Measurements from ENCODE around the gene PP2D1.
"Not testable (repeated sequence)": the region's sequence is repeated elsewhere in the genome, so short reads cannot be mapped to it uniquely, and the experiment has no call there.

DNA sequence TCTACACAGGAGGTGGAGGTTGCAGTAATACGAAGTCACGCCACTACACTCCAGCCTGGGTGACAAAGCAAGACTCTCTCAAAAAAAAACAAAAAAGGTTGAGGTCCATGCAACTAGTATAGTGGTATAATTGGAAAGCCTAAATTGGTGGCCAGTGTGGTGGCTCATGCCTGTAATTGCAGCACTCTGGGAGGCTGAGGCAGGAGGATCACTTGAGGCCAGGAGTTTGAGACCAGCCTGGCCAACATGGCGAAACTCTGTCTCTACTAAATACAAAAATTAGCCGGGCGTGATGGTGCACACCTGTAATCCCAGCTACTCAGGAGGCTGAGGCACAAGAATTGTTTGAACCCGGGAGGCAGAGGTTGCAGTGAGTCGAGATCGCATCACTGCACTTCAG is 23.2 kb downstream of the PP2D1 start:
- TF ChIP-seq, protein P1, sequence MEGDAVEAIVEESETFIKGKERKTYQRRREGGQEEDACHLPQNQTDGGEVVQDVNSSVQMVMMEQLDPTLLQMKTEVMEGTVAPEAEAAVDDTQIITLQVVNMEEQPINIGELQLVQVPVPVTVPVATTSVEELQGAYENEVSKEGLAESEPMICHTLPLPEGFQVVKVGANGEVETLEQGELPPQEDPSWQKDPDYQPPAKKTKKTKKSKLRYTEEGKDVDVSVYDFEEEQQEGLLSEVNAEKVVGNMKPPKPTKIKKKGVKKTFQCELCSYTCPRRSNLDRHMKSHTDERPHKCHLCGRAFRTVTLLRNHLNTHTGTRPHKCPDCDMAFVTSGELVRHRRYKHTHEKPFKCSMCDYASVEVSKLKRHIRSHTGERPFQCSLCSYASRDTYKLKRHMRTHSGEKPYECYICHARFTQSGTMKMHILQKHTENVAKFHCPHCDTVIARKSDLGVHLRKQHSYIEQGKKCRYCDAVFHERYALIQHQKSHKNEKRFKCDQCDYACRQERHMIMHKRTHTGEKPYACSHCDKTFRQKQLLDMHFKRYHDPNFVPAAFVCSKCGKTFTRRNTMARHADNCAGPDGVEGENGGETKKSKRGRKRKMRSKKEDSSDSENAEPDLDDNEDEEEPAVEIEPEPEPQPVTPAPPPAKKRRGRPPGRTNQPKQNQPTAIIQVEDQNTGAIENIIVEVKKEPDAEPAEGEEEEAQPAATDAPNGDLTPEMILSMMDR (IDR thresholded peaks at IDR 0.05): not testable (repeated sequence)
- not testable (repeated sequence) for TF ChIP-seq POLR2A (IDR thresholded peaks at IDR 0.05)
